ENCODE measurements around the gene TMEM30A. TPM values are rescaled to one million over a fixed set of nuclear protein-coding genes. Genes with fewer than 3 reads are reported as not detected.

TMEM30A gene
- total RNA-seq, 1 experiment from 2014 or later: 36.8 TPM

DNA sequence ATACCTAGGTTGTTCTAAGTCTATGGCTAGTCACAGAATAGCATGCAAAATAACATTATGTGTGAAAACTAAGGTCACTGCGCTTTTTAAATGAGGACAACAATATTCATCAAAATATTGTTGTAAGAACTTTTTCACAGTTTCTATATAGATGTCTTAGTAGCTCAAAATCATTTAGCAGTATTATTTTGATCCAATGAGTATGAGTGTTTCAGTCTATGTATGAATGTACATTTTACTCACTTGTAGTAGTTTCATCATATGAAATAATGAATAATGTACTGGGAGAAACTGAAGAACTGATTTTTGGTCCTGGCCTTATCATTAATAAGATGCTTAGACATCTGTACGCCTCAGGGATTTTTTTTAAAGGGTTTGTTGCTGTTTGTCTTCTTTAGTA is 16.5 kb upstream of the TMEM30A start:
- ChIA-PET CTCF (interaction anchor here (0.5 kb wide), 1 partner anchor 112 kb away, joined by 3 read pairs; no protein-coding TSS in a partner anchor), POLR2A (ENCODE audit: unreplicated experiment) (no interaction called here)
- Histone ChIP-seq H3K4me3 (ENCODE audit: low read length) (no peak overlapping the region), H3K9ac (ENCODE audit: low read length) (no peak overlapping the region), H3K27me3 (ENCODE audit: low read length) (no peaks in the 10 kb centered on the region), H3F3A (ENCODE audit: low read length, unreplicated experiment) (no peaks in the 10 kb centered on the region), H4K20me1 (ENCODE audit: low read length) (no peaks in the 10 kb centered on the region), H3K27ac (ENCODE audit: low read length) (no peak overlapping the region), H3K9me2 (replicated peaks; ENCODE audit: low read length) (no peaks in the 10 kb centered on the region), H2AFZ (ENCODE audit: low read length) (no peak overlapping the region), H3K79me2 (ENCODE audit: low read length) (no peaks in the 10 kb centered on the region), H3K4me1 (ENCODE audit: insufficient read depth, low read length) (no peaks in the 10 kb centered on the region), H3K9me3 (ENCODE audit: low read length) (no peaks in the 10 kb centered on the region), H3K4me2 (ENCODE audit: low read length) (no peak overlapping the region), H3K36me3 (ENCODE audit: low read depth, low read length) (no peaks in the 10 kb centered on the region)
- ATAC-seq: no peak
- BruUV-seq (replicated peaks): no TSS peak
- intact Hi-C loops (cut with micrococcal nuclease): no loop called here
- no peak for DNase-seq
- TF ChIP-seq EZH2 (IDR thresholded peaks at IDR 0.05; ENCODE audit: low read length, unreplicated experiment): no peak

DNA sequence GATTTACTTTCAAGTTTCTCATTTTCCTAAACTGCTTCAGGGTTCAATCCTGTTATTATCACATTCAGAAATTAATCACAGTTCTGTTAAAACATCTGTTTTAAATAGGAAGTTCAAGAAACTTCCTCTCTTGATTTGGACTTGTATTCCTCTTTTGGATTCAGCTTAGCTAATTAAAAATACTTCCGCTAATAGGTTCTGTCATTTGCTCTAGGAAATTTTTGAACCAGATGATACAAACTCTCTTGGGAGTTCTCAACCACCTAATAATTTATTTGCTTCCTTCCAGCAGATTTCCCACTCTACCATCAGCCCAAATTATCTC is 15.9 kb upstream of the TMEM30A start:
- Histone ChIP-seq H4K20me1 (ENCODE audit: low read length) (no peaks in the 10 kb centered on the region), H3K79me2 (ENCODE audit: low read length) (no peaks in the 10 kb centered on the region), H2AFZ (ENCODE audit: low read length) (no peak overlapping the region), H3K27me3 (ENCODE audit: low read length) (no peaks in the 10 kb centered on the region), H3F3A (ENCODE audit: low read length, unreplicated experiment) (no peaks in the 10 kb centered on the region), H3K4me1 (ENCODE audit: insufficient read depth, low read length) (no peaks in the 10 kb centered on the region), H3K36me3 (ENCODE audit: low read depth, low read length) (no peaks in the 10 kb centered on the region), H3K9ac (ENCODE audit: low read length) (no peak overlapping the region), H3K9me3 (ENCODE audit: low read length) (no peaks in the 10 kb centered on the region), H3K4me2 (ENCODE audit: low read length) (no peak overlapping the region), H3K9me2 (replicated peaks; ENCODE audit: low read length) (no peaks in the 10 kb centered on the region), H3K27ac (ENCODE audit: low read length) (no peak overlapping the region), H3K4me3 (ENCODE audit: low read length) (no peak overlapping the region)
- CTCF ChIA-PET: no interaction called here
- TF ChIP-seq EZH2phosphoT487 (IDR thresholded peaks at IDR 0.05; ENCODE audit: borderline replicate concordance, low read length) (no peak), EZH2 (IDR thresholded peaks at IDR 0.05; ENCODE audit: low read length, unreplicated experiment) (no peak)
- TF ChIP-seq, protein P1, sequence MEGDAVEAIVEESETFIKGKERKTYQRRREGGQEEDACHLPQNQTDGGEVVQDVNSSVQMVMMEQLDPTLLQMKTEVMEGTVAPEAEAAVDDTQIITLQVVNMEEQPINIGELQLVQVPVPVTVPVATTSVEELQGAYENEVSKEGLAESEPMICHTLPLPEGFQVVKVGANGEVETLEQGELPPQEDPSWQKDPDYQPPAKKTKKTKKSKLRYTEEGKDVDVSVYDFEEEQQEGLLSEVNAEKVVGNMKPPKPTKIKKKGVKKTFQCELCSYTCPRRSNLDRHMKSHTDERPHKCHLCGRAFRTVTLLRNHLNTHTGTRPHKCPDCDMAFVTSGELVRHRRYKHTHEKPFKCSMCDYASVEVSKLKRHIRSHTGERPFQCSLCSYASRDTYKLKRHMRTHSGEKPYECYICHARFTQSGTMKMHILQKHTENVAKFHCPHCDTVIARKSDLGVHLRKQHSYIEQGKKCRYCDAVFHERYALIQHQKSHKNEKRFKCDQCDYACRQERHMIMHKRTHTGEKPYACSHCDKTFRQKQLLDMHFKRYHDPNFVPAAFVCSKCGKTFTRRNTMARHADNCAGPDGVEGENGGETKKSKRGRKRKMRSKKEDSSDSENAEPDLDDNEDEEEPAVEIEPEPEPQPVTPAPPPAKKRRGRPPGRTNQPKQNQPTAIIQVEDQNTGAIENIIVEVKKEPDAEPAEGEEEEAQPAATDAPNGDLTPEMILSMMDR (conservative IDR thresholded peaks at IDR 0.05; ENCODE audit: low read depth, low read length): no peak
- no peak for DNase-seq
- POLR2A ChIA-PET (ENCODE audit: unreplicated experiment): no interaction called here
- intact Hi-C loops (cut with micrococcal nuclease): no loop called here
- ATAC-seq: no peak
- no TSS peak for BruUV-seq (replicated peaks)

DNA sequence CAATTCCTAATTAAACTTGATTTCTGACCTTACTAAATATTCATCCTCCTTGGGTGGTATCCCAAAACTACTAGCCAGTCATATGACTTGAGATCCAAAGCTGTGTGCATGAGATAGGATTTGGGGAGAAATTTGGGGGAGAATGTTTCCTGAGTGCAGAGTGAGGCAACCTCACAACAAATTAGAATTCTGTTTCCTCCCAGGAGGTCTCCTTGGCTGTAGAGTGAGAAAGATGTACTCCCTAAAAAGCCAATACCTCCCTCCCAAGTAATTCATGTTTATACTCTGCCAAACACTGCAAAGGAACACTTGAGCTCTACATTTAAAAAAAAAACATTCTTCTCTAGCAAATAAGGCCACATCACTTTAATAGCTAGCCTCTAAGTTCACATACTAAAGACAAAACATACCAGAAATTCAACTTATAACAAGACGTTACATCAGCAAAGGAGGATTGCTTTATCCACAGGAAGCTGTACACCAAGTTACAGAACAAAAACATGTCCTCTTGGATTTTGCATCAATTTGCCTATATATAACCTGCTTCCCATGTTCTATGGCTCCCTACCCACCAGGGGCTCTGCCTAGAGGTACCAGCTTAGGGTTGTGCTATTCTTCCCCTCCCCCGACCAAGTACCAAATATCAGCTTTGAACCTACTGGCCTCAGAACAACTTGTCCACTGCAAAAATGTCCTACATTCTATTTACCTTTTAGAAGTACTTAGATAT is 15.4 kb upstream of the TMEM30A start:
- Histone ChIP-seq H3K9me2 (replicated peaks; ENCODE audit: low read length) (no peaks in the 10 kb centered on the region), H3K79me2 (ENCODE audit: low read length) (no peaks in the 10 kb centered on the region), H2AFZ (ENCODE audit: low read length) (no peak overlapping the region), H3K4me1 (ENCODE audit: insufficient read depth, low read length) (no peaks in the 10 kb centered on the region), H3K9me3 (ENCODE audit: low read length) (no peaks in the 10 kb centered on the region), H3K4me2 (ENCODE audit: low read length) (no peak overlapping the region), H3K36me3 (ENCODE audit: low read depth, low read length) (no peaks in the 10 kb centered on the region), H3F3A (ENCODE audit: low read length, unreplicated experiment) (no peaks in the 10 kb centered on the region), H3K4me3 (ENCODE audit: low read length) (no peak overlapping the region), H3K27me3 (ENCODE audit: low read length) (no peaks in the 10 kb centered on the region), H4K20me1 (ENCODE audit: low read length) (no peaks in the 10 kb centered on the region), H3K9ac (ENCODE audit: low read length) (no peak overlapping the region), H3K27ac (ENCODE audit: low read length) (no peak overlapping the region)
- ATAC-seq (no peak), DNase-seq (no peak)
- TF ChIP-seq, protein P1 (conservative IDR thresholded peaks at IDR 0.05; ENCODE audit: low read depth, low read length): no peak
- TF ChIP-seq EZH2phosphoT487 (IDR thresholded peaks at IDR 0.05; ENCODE audit: borderline replicate concordance, low read length) (no peak), EZH2 (IDR thresholded peaks at IDR 0.05; ENCODE audit: low read length, unreplicated experiment) (no peak)
- CTCF ChIA-PET: no interaction called here
- BruUV-seq (replicated peaks): no TSS peak
- intact Hi-C loops (cut with micrococcal nuclease): no loop called here
- POLR2A ChIA-PET (ENCODE audit: unreplicated experiment): interaction anchor here (0.6 kb wide), 2 partner anchors 29 to 137 kb away, joined by 3 to 5 read pairs; no protein-coding TSS in a partner anchor

Measured in PC-3 (cell line).